GM12875 (cell line): ENCODE data around the gene HOTAIR.

ENCODE experiments used
- H3K4me3 ChIP-seq: one replicate; pipeline ENCODE4 v1.5.1; 2011; ENCODE audit warnings: low read depth, low read length, control low read depth
- CTCF ChIP-seq: IDR thresholded peaks from 2 replicates; pipeline ENCODE4 v1.5.1; 2011; ENCODE audit warnings: low read depth, mild to moderate bottlenecking, control low read depth, inconsistent platforms, low read length, moderate library complexity, borderline replicate concordance; ENCODE audit not compliant: insufficient read depth

The HOTAIR gene

GRCh38 chr12:53941750-53942149 lies 33.0 kb downstream of the HOTAIR start:
- no peak overlapping the region for H3K4me3 ChIP-seq
- no peak for TF ChIP-seq CTCF

DNA sequence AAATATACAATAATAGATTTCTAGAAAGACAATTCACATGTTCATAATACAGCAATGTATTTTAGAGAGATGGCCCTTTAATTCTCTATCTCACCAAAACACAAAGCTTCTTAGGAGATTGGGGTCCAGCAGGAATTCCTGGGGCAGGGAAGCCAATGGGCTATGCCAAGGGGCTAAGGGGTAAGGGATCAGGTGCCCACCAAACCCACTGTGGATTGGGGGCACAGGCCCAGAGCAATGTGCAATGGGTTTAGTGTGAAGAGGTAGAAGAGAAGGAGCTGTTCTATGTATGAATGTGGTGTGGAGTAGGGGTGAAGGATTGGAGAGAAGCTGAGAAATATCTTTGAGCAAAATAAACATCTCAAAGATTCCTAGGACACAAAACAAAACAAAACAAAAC lies 33.6 kb downstream of the HOTAIR start:
- H3K4me3 ChIP-seq, result no peak overlapping the region

DNA sequence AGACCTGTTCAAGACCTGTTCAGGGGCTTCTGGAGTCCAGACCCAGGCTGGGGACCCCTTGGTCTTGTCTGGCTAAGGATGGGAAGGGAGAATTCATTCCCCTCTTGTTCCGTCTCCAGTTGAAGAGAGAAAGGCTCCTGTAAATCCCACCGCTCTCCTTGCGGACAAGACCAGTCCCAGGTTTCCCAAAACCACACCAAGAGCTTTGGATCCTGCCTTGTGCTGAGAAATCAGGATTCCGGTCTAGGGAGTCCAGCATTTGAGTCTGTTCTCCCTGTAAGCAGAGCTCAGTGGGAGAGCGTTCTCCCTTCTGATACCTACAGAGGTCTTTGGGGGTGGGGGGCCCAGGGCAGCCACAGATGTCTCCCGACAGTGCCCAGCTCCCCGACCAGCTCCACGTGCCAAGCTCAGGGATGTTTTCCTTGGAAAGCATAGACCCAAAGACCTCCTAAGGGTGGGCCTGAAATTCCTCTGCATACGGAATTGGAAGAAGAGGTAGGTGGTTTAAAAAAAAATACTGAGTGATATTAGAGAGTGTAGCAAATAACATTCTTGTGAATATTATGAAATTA lies 34.2 kb downstream of the HOTAIR start:
- no peak overlapping the region for H3K4me3 ChIP-seq
- no peak for TF ChIP-seq CTCF

More for the DNA sequence above, 33.6 kb downstream of the HOTAIR start:
- TF ChIP-seq CTCF, result no peak

DNA sequence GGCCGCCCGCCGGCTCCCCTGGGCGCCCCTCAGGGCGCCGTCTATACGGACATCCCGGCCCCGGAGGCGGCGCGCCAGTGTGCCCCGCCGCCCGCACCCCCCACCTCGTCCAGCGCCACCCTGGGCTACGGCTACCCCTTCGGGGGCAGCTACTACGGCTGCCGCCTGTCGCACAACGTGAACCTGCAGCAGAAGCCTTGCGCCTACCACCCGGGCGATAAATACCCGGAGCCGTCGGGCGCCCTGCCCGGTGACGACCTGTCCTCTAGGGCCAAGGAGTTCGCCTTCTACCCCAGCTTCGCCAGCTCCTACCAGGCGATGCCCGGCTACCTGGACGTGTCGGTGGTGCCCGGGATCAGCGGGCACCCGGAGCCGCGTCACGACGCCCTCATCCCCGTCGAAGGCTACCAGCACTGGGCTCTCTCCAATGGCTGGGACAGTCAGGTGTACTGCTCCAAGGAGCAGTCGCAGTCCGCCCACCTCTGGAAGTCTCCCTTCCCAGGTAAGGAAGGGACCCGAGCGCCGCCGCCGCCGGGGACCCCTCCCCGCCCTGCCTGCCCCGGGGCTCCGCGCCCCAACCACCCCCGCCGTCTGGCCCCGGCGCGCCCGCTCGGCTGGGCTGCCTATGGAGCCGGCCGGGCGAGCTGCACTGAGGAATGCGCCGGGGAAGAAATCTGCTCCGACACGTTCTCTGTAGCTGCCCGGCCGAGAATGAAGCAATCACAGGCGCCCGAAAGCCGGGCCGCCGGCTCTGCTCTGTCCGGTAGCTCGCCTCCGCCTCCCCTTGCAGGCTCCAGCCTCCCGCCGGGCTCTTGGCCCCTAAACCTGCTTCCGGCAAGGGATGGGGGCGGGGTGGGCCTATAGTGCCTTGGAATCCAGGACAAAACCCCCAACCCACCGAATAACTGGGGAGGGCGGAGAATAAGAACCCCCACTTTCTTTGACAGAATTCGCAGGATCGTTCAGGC lies 35.3 kb downstream of the HOTAIR start:
- no peak overlapping the region for H3K4me3 ChIP-seq
- TF ChIP-seq CTCF, result no peak

GRCh38 chr12:53938326-53939140 lies 36.2 kb downstream of the HOTAIR start, which contains the start of gene HOXC13:
TSS of gene HOXC13 (plus strand) at chr12:53938831. CDS start at chr12:53938907, 76 bp downstream.
- no peak for TF ChIP-seq CTCF
- no peak within 1 kb of the TSS for H3K4me3 ChIP-seq

- TF ChIP-seq CTCF, result no peak
- H3K4me3 ChIP-seq, result no peak overlapping the region
These were observed 37.0 kb downstream of the HOTAIR start for GRCh38 chr12:53937596-53938325.
